GM12878 (cell line): ENCODE data around the gene EPHB1.

Source experiments
- BACH1 ChIP-seq: fragments of 450-650 bp; IDR thresholded peaks from 2 replicates; pipeline ENCODE4 v1.6.1; 2017; ENCODE audit warnings: mild to moderate bottlenecking, borderline replicate concordance
- CTCF ChIP-seq, 3 experiments: IDR thresholded peaks in 2 of 3; conservative IDR thresholded peaks in 1 of 3; 2 replicates each; pipeline ENCODE4 v1.5.1; 2011; ENCODE audit warnings: low read depth in 3 of 3, low read length in 3 of 3, mild to moderate bottlenecking in 3 of 3, control low read depth in 2 of 3, moderate library complexity in 2 of 3, inconsistent platforms in 1 of 3, mixed read lengths in 1 of 3; ENCODE audit not compliant: control insufficient read depth in 2 of 3, insufficient read depth in 1 of 3; ENCODE audit errors: extremely low read depth in 1 of 3
- EZH2 ChIP-seq: IDR thresholded peaks from 2 replicates; pipeline ENCODE4 v1.6.1; 2012; ENCODE audit warnings: low read depth, mild to moderate bottlenecking, control low read depth, inconsistent platforms, low read length, borderline replicate concordance; ENCODE audit not compliant: control insufficient read depth
- POLR2AphosphoS5 ChIP-seq: IDR thresholded peaks from 2 replicates; pipeline ENCODE4 v1.6.1; 2011; ENCODE audit warnings: mild to moderate bottlenecking, low read length, inconsistent platforms
- RAD21 ChIP-seq: IDR thresholded peaks from 2 replicates; pipeline ENCODE4 v1.6.1; 2011; ENCODE audit warnings: mild to moderate bottlenecking, low read depth, low read length, moderate library complexity; ENCODE audit not compliant: insufficient read depth
- RCOR1 ChIP-seq: conservative IDR thresholded peaks from 2 replicates; pipeline ENCODE4 v1.6.1; 2012; ENCODE audit warnings: low read depth, low read length, improper control_type of control experiment

GRCh38 chr3:134895181-134895580 is 100.1 kb downstream of the EPHB1 start:
- TF ChIP-seq RCOR1 = no peak
- no peak for TF ChIP-seq EZH2
- TF ChIP-seq CTCF (IDR thresholded peaks at IDR 0.05 in 2 of 3, conservative IDR thresholded peaks at IDR 0.05 in 1 of 3; ENCODE audit: control insufficient read depth in 2 of 3, extremely low read depth in 1 of 3, insufficient read depth in 1 of 3, low read depth in 3 of 3, low read length in 3 of 3) = no peak
- TF ChIP-seq BACH1 = no peak
- no peak for TF ChIP-seq RAD21
- TF ChIP-seq POLR2AphosphoS5 = no peak
